Lung (tissue), 12 donors: ENCODE results near the gene ZDHHC11B. TPM values are rescaled to one million over a fixed set of nuclear protein-coding genes. Genes with fewer than 3 reads are reported as not detected.
"Not testable (repeated sequence)": the region's sequence is repeated elsewhere in the genome, so short reads cannot be mapped to it uniquely, and the experiment has no call there.

Experiments
- ATAC-seq: fragments of 200-7000 bp; cut with Tn5 transposase; one replicate; pipeline ENCODE4 v1.9.1; 2020; ENCODE audit warnings: moderate number of reproducible peaks; ENCODE audit not compliant: insufficient read depth, low FRiP score
- DNase-seq, 3 donors: peaks; one replicate each; pipeline ENCODE4 v3.0.0-alpha.2; 2013 to 2017
- H3K27ac ChIP-seq, 2 donors: one replicate each; pipeline ENCODE4 v1.5.1; 2013; ENCODE audit warnings: mild to moderate bottlenecking in 2 of 2, moderate library complexity in 2 of 2, control low read depth in 1 of 2, inconsistent platforms in 1 of 2, low read depth in 1 of 2, low read length in 1 of 2
- H3K27me3 ChIP-seq, 3 donors: one replicate each; pipeline ENCODE4 v1.5.1; 2013; ENCODE audit warnings: low read length in 2 of 3; ENCODE audit not compliant: control insufficient read depth in 3 of 3, insufficient read depth in 3 of 3
- H3K36me3 ChIP-seq, 4 donors: one replicate each; pipeline ENCODE4 v1.5.1; 2013; ENCODE audit warnings: low read length in 4 of 4, mild to moderate bottlenecking in 1 of 4, moderate library complexity in 1 of 4; ENCODE audit not compliant: control insufficient read depth in 4 of 4, insufficient read depth in 4 of 4
- H3K4me1 ChIP-seq, 5 donors: one replicate each; pipeline ENCODE4 v1.5.1; 2013; ENCODE audit warnings: low read length in 5 of 5, mild to moderate bottlenecking in 2 of 5, moderate library complexity in 1 of 5; ENCODE audit not compliant: control insufficient read depth in 5 of 5, insufficient read depth in 5 of 5
- H3K4me3 ChIP-seq: one replicate; pipeline ENCODE4 v1.5.1; 2013; ENCODE audit warnings: mild to moderate bottlenecking, control low read depth, moderate library complexity
- H3K9ac ChIP-seq, 2 donors: one replicate each; pipeline ENCODE4 v1.5.1; 2013; ENCODE audit warnings: low read length in 2 of 2, control low read depth in 1 of 2; ENCODE audit not compliant: insufficient read depth in 1 of 2
- H3K9me3 ChIP-seq, 4 donors: one replicate each; pipeline ENCODE4 v1.5.1; 2013; ENCODE audit warnings: low read length in 3 of 4, mild to moderate bottlenecking in 1 of 4, moderate library complexity in 1 of 4; ENCODE audit not compliant: control insufficient read depth in 4 of 4, insufficient read depth in 3 of 4
- CTCF ChIP-seq: IDR thresholded peaks from 2 replicates; pipeline ENCODE4 v1.5.1; 2012; ENCODE audit warnings: mild to moderate bottlenecking; ENCODE audit errors: control extremely low read depth, extremely low read depth
- WGBS, 2 donors: extraction: QIAGEN DNeasy Blood & Tissue Kit; methylation state at CpG; one replicate each; pipeline ENCODE4 v1.1.7; 2013; 5-methylcytosine and 5-hydroxymethylcytosine counted together
- polyA plus RNA-seq, 2 donors: library from polyadenylated mRNA; stranded (reverse); fragments of 200-250 nt; gene quantifications; one replicate each; pipeline ENCODE4 v1.2.1, GENCODE V29; 2013
- total RNA-seq, 2 donors: library from RNA; depleted of rRNA in 1 of 2; stranded (reverse); fragments of >200 nt in 1 of 2; gene quantifications; one replicate each; pipeline ENCODE4 v1.2.1, GENCODE V29; 2014 to 2021
- donor health status: control.
- donor health status: control.
- donor health status: Bipolar disorder and iron deficiency.
- donor health status: healthy.
- donor health status: DM: yes; HTN: yes; CAD: no.

Gene ZDHHC11B
- total and polyA plus RNA-seq, 4 donors, result 3.1 to 44.4 (median 6.0) TPM

DNA sequence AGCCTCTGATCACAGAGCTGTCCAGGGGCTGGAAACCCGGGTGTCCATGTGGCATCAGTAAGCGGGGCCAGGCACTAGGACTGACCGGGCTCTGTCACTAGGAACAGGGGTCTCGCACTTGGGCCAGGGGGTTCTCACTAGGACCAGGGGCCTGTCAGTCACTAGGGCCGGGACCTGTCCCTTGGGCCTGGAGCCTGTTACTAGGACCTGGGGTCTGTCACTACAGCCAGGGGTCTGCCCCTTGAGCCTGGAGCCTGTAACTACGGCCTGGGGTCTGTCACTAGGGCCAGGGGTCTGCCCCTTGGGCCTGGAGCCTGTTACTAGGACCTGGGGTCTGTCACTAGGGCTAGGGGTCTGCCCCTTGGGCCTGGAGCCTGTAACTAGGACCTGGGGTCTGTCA, 10.2 kb downstream of the ZDHHC11B start:
- not testable (repeated sequence) for H3K27ac ChIP-seq
- 91 to 94% methylated on average over 6 of the region's 6 CpGs for WGBS, 2 donors

DNA sequence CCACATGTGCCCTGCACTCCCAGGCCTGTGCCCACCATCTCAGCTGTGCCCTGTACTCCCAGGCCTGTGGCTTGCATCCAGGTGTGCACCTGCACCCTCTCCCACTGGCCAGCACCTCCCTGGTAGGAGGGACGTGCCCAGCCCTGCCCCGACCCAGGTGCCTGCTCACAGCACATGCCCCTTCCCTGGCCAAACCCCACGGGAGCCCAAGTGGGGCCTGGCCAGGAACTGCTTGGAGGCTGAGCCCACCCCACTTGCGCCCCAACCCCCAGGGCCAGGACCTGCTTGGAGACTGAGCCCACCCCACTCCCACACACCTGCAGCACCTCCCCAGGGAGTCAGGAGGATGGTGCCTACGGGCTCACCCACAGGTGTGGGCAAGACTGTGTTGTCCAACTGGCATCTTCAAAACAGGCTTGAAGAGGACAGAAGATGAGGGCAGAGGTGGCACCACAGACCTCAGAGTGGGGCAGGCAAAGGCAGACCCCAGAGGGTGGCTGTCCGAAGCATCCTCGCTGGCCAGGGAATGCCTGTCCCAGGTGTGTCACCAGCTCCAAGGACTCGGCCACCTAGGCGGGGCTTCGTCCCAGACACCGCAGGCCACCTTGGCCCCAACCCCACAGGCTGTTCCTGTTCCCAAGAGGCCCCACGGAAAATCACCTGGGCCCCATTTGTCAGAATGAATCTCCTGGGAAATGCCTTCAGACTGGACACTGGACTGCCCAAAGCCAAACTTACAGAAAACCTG, 10.8 kb downstream of the ZDHHC11B start:
- ATAC-seq (no peak), DNase-seq (peak in 1 of 3 donors; percentile 10)

More for the DNA sequence above, 10.2 kb downstream of the ZDHHC11B start:
- not testable (repeated sequence) for ATAC-seq, H3K4me3 ChIP-seq, H3K9me3 ChIP-seq, H3K36me3 ChIP-seq, H3K27me3 ChIP-seq, H3K9ac ChIP-seq
- peak in 1 of 3 donors; percentile 9 for DNase-seq
- H3K4me1 ChIP-seq, result peaks cover 0 to 19% (median 3%) of the 10 kb centered on the region in 5 donors

DNA sequence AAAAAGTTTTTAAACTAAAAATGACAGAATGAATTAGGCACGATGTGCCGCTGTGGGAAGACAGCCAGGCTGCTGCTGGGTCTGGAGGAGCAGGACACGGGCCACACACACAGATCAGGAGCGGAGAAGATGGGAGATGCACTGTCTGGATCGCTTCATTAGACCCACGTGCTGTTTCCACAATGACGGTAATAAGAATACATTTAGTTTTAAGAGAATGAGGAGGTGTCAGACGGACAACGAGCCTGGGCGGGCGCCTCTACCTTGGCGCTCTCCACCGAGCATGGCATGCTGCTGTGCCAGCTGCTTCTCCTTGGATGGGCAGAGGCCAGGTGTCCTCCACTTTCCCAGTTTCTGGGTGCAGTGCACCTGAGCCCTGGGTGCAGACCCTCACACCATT, 11.6 kb downstream of the ZDHHC11B start:
- H3K9me3 ChIP-seq, H3K4me3 ChIP-seq, H3K36me3 ChIP-seq, H3K9ac ChIP-seq, ATAC-seq, H3K27ac ChIP-seq, H3K27me3 ChIP-seq: not testable (repeated sequence)
- DNase-seq, result peak; percentile 39 to 51 (median 43)
- H3K4me1 ChIP-seq, result peaks cover 0 to 19% (median 3%) of the 10 kb centered on the region in 5 donors
- 83 to 89% methylated on average over 13 of the region's 13 CpGs for WGBS, 2 donors

More for the DNA sequence above, 10.8 kb downstream of the ZDHHC11B start:
- Histone ChIP-seq H3K9me3 (no peaks in the 10 kb centered on the region), H3K36me3 (peaks cover 0 to 2% (median under 1%) of the 10 kb centered on the region in 4 donors), H3K27ac (no peak overlapping the region), H3K9ac (peak overlapping the region in 1 of 2 donors; percentile 2), H3K4me1 (peaks cover 0 to 19% (median 3%) of the 10 kb centered on the region in 5 donors), H3K27me3 (no peaks in the 10 kb centered on the region), H3K4me3 (no peak overlapping the region)
- no peak for TF ChIP-seq CTCF
- 90 to 92% methylated on average over 12 of the region's 12 CpGs for WGBS, 2 donors

- not testable (repeated sequence) for DNase-seq, H3K36me3 ChIP-seq
Measured at GRCh38 chr5:772547-772890, 12.0 kb downstream of the ZDHHC11B start.

GRCh38 chr5:771841-772546, 12.5 kb downstream of the ZDHHC11B start:
- 75 to 80% methylated on average over 14 to 16 of the region's 31 CpGs for WGBS, 2 donors
- not testable (repeated sequence) for H3K9me3 ChIP-seq, ATAC-seq, H3K36me3 ChIP-seq, DNase-seq, H3K27me3 ChIP-seq, H3K27ac ChIP-seq, H3K9ac ChIP-seq, H3K4me3 ChIP-seq
- H3K4me1 ChIP-seq, result peaks cover 0 to 13% (median 3%) of the 10 kb centered on the region in 5 donors

More at GRCh38 chr5:772547-772890, 12.0 kb downstream of the ZDHHC11B start:
- H3K27ac ChIP-seq, H3K9ac ChIP-seq, H3K27me3 ChIP-seq, ATAC-seq, H3K4me3 ChIP-seq, H3K9me3 ChIP-seq: not testable (repeated sequence)
- peaks cover 0 to 18% (median 3%) of the 10 kb centered on the region in 5 donors for H3K4me1 ChIP-seq
- 76 to 80% methylated on average over 3 to 7 of the region's 14 CpGs for WGBS, 2 donors

DNA sequence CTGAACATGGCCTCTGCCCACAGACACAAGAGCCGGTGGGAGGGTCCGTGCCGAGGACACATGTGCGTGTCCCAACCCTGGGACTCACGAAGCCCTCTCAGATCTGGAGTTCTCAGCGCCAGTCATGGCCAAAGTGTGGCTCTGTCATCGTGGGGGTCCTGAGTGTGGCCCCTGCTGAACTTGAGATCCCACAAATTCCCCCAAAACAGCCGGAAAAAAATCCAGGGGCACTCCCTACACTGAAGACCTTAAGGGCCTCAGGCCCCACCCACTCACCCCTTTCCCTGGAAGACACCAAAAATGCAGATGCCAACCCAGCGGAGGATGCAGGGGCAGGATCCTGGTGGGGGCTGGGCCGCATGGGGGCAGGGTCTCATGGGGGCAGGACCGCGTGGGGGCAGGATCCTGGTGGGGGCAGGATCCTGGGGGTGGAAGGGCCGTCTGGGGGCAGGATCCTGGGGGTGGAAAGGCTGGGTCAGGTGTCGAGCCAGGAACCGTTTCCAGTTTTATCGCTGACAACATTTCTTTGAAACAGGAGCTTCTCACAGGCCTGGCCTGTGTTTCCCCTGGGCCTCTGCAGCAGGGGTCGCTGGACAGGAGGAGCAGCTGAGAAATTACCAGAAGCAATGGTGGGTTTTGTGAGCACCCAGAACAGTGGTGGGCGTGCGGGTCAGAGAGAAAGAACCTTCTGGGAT, 13.3 kb downstream of the ZDHHC11B start:
- not testable (repeated sequence) for H3K4me1 ChIP-seq, H3K36me3 ChIP-seq, ATAC-seq, H3K9me3 ChIP-seq, H3K4me3 ChIP-seq, H3K9ac ChIP-seq, H3K27ac ChIP-seq, H3K27me3 ChIP-seq
- 84 to 88% methylated on average over 19 of the region's 19 CpGs for WGBS, 2 donors
- peak in 1 of 3 donors; percentile 3 for DNase-seq

- not testable (repeated sequence) for H3K4me1 ChIP-seq, H3K27me3 ChIP-seq, H3K9ac ChIP-seq, H3K9me3 ChIP-seq, H3K27ac ChIP-seq, H3K4me3 ChIP-seq
- WGBS, 2 donors, result 94 to 99% methylated on average over 9 of the region's 10 CpGs
- ATAC-seq, result peak; percentile 4
- peaks cover 0 to 10% (median 3%) of the 10 kb centered on the region in 4 donors for H3K36me3 ChIP-seq
- DNase-seq, result peak in 1 of 3 donors; percentile 7
Measured at GRCh38 chr5:770585-770984, 13.9 kb downstream of the ZDHHC11B start.
